ENCODE data around the gene TOPBP1. TPM values are rescaled to one million over a fixed set of nuclear protein-coding genes. Genes with fewer than 3 reads are reported as not detected.

The TOPBP1 gene
- total and polyA plus RNA-seq, 2 of the 4 experiments (the other 2 are of a cell fraction) = 19.5 to 50.5 TPM

GRCh38 chr3:133674290-133674919, 12.7 kb upstream of the TOPBP1 start:
- CTCF ChIA-PET = no interaction called here
- dilution Hi-C loops (cut with HindIII; ENCODE audit: low sequenced_read_pairs, unreplicated experiment) = no loop called here

More at GRCh38 chr3:133674290-133674919, 12.7 kb upstream of the TOPBP1 start:
- H3K23ac ChIP-seq (ENCODE audit: low read depth, low read length) = no peak overlapping the region
- no peak overlapping the region for H2AK9ac ChIP-seq (replicated peaks; ENCODE audit: low read depth, low read length, poor library complexity)
- in situ Hi-C loops (cut with MboI; ENCODE audit: low sequenced_read_pairs) = no loop called here
- H3K9me3 ChIP-seq (ENCODE audit: control insufficient read depth, insufficient read depth, low read length) = no peaks in the 10 kb centered on the region
- H3K14ac ChIP-seq (replicated peaks; ENCODE audit: low read depth, low read length) = no peak overlapping the region
- peaks cover 34% of the 10 kb centered on the region for H3K27me3 ChIP-seq (ENCODE audit: control insufficient read depth, insufficient read depth, low read length)
- DNase-seq (no peak), ATAC-seq (ENCODE audit: low read depth) (no peak; the same call in 1 of the 2 replicates)
- H4K8ac ChIP-seq (ENCODE audit: low read depth in 2 of 2, low read length in 2 of 2) = no peak overlapping the region
- H4K5ac ChIP-seq (ENCODE audit: low read depth, low read length) = no peak overlapping the region
- WGBS, 2 experiments (ENCODE audit: extremely low coverage in 2 of 2, insufficient read length in 1 of 2) = 14% methylated on average over 29 of the region's 47 CpGs; no CpG with 5 or more reads in 1 of the 2 experiments
- H3K18ac ChIP-seq (ENCODE audit: low read depth, low read length) = no peak overlapping the region
- H2AK5ac ChIP-seq (ENCODE audit: low read depth, low read length) = no peak overlapping the region
- no peak overlapping the region for H3K4ac ChIP-seq (ENCODE audit: low read depth, low read length)
- H3K56ac ChIP-seq (ENCODE audit: extremely low read depth, insufficient read depth, low read length) = no peak overlapping the region
- no peak overlapping the region for H3K9ac ChIP-seq (ENCODE audit: low read depth, low read length)
- no peak overlapping the region for H2BK5ac ChIP-seq (ENCODE audit: low read depth, low read length, poor library complexity, severe bottlenecking)
- H2AFZ ChIP-seq (replicated peaks; ENCODE audit: low read length, poor library complexity) = peak overlapping the region; percentile 61
- H3K27ac ChIP-seq (ENCODE audit: insufficient read depth, low read length) = no peak overlapping the region
- intact Hi-C loops (cut with micrococcal nuclease) = no loop called here
- POLR2A ChIA-PET (ENCODE audit: unreplicated experiment) = no interaction called here
- no peak overlapping the region for H3K4me3 ChIP-seq (ENCODE audit: insufficient read depth, low read depth, low read length)
- no peak overlapping the region for H2BK20ac ChIP-seq (ENCODE audit: low read depth, low read length)
- no peaks in the 10 kb centered on the region for H3K9me1 ChIP-seq (ENCODE audit: insufficient read depth, low read length)
- H3K4me1 ChIP-seq (ENCODE audit: control insufficient read depth, insufficient read depth, low read length) = no peaks in the 10 kb centered on the region; the same call in 1 of the 2 replicates
- no peak overlapping the region for H2BK120ac ChIP-seq (ENCODE audit: low read depth, low read length)
- no peaks in the 10 kb centered on the region for H4K20me1 ChIP-seq (ENCODE audit: insufficient read depth, low read length)
- H3K4me2 ChIP-seq (ENCODE audit: low read depth, low read length) = peak overlapping the region; percentile 54; the same call in 1 of the 2 replicates
- H3K36me3 ChIP-seq (ENCODE audit: control insufficient read depth, insufficient read depth, low read length) = no peaks in the 10 kb centered on the region
- no peak overlapping the region for H2BK15ac ChIP-seq (ENCODE audit: low read depth, low read length)
- TF ChIP-seq RAD21 (IDR thresholded peaks at IDR 0.05; ENCODE audit: low read length) (no peak), MXI1 (IDR thresholded peaks at IDR 0.05; ENCODE audit: borderline replicate concordance, low read depth, low read length) (no peak), NFE2L2 (IDR thresholded peaks at IDR 0.05; ENCODE audit: low read depth, low read length) (no peak), POLR2A (IDR thresholded peaks at IDR 0.05; ENCODE audit: low read depth, low read length) (no peak), SMC3 (IDR thresholded peaks at IDR 0.05; ENCODE audit: low read depth, low read length) (no peak), BHLHE40 (IDR thresholded peaks at IDR 0.05; ENCODE audit: low read depth, low read length) (no peak), USF2 (IDR thresholded peaks at IDR 0.05; ENCODE audit: low read depth, low read length) (no peak), RCOR1 (IDR thresholded peaks at IDR 0.05; ENCODE audit: insufficient replicate concordance, low read length) (no peak), RFX5 (IDR thresholded peaks at IDR 0.05; ENCODE audit: low read depth, low read length) (no peak), CEBPB (IDR thresholded peaks at IDR 0.05; ENCODE audit: low read depth, low read length) (no peak), MAFK (IDR thresholded peaks at IDR 0.05; ENCODE audit: low read depth, low read length) (no peak), CHD1 (IDR thresholded peaks at IDR 0.05; ENCODE audit: low read depth, low read length) (no peak), CTCF (conservative IDR thresholded peaks at IDR 0.05; ENCODE audit: low read depth, low read length) (no peak), ELK1 (IDR thresholded peaks at IDR 0.05; ENCODE audit: borderline replicate concordance, low read depth, low read length) (no peak)
- no peaks in the 10 kb centered on the region for H3K79me1 ChIP-seq (ENCODE audit: low read depth in 1 of 2, low read length in 2 of 2)
- BruUV-seq (replicated peaks) = no TSS peak
- no peak overlapping the region for H4K91ac ChIP-seq (ENCODE audit: insufficient read depth, low read depth, low read length)
